ENCODE measurements around the gene LCK. TPM values are rescaled to one million over a fixed set of nuclear protein-coding genes. Genes with fewer than 3 reads are reported as not detected.

The LCK gene
- total RNA-seq, 1 experiment from 2014 or later: 37.6 TPM

GRCh38 chr1:32263744-32264143, 12.7 kb downstream of the LCK start:
- no peaks in the 10 kb centered on the region for H3K27me3 ChIP-seq (ENCODE audit: insufficient read depth, low read length)
- H2BK15ac ChIP-seq (ENCODE audit: low read depth, low read length): no peak overlapping the region
- no peak for DNase-seq
- H3K9me3 ChIP-seq (ENCODE audit: control insufficient read depth, low read depth, low read length): no peaks in the 10 kb centered on the region
- no peak overlapping the region for H2BK120ac ChIP-seq (ENCODE audit: low read depth, low read length, poor library complexity, severe bottlenecking)
- no peaks in the 10 kb centered on the region for H3K4me1 ChIP-seq (ENCODE audit: insufficient read depth, low read length)
- Mint-ChIP-seq H3K4me3 (no peak overlapping the region), H3K27me3 (ENCODE audit: low read depth) (no peaks in the 10 kb centered on the region; the same call in 1 of the 2 replicates), H3K27ac (no peak overlapping the region), H3K36me3 (ENCODE audit: insufficient read depth in 1 of 3, low read depth in 3 of 3) (no peaks in the 10 kb centered on the region), H3K4me1 (peaks cover 4 to 16% of the 10 kb centered on the region in 2 experiments), H3K9me3 (no peaks in the 10 kb centered on the region; a peak in 1 of 5 replicates)
- no peaks in the 10 kb centered on the region for H3K23me2 ChIP-seq (ENCODE audit: insufficient read length, low read depth, low read length, poor library complexity, severe bottlenecking)
- no CpG with 5 or more reads among the region's 4 CpGs for WGBS (ENCODE audit: extremely low coverage, insufficient read length, low lambda C conversion rate)
- no peak overlapping the region for H2AK5ac ChIP-seq (ENCODE audit: insufficient read length, low read length)
- no peak overlapping the region for H3K56ac ChIP-seq (ENCODE audit: insufficient read length, low read depth, low read length)
- no peaks in the 10 kb centered on the region for H3K79me1 ChIP-seq (ENCODE audit: insufficient read depth, low read depth, low read length, poor library complexity, severe bottlenecking)
- H3K9ac ChIP-seq (ENCODE audit: extremely low read depth, insufficient read length, low read length): no peak overlapping the region
- no peak overlapping the region for H4K5ac ChIP-seq (ENCODE audit: insufficient read length, low read depth, low read length)
- TF ChIP-seq CTCF (conservative IDR thresholded peaks at IDR 0.05): no peak
- no peak overlapping the region for H4K8ac ChIP-seq (replicated peaks; ENCODE audit: insufficient read length, low read depth, low read length)
- no peak overlapping the region for H3K4me2 ChIP-seq (ENCODE audit: insufficient read depth, insufficient read length, low read length)
- no peaks in the 10 kb centered on the region for H4K20me1 ChIP-seq (ENCODE audit: control insufficient read depth, insufficient read depth, insufficient read length)
- no peak overlapping the region for H3K4ac ChIP-seq (ENCODE audit: low read depth, low read length)
- no peaks in the 10 kb centered on the region; the same call in 1 of the 2 replicates for H3K79me2 ChIP-seq (ENCODE audit: insufficient read depth, low read length)
- no peak overlapping the region for H3K14ac ChIP-seq (ENCODE audit: insufficient read depth, low read length)
- H2AFZ ChIP-seq (ENCODE audit: low read length): no peak overlapping the region
- H2BK12ac ChIP-seq (ENCODE audit: insufficient read length, low read depth, low read length): no peak overlapping the region
- no peak overlapping the region for H3T11ph ChIP-seq (ENCODE audit: low read length)
- no peak overlapping the region for H2BK20ac ChIP-seq (ENCODE audit: low read depth, low read length, poor library complexity, severe bottlenecking)
- H3K27ac ChIP-seq (ENCODE audit: insufficient read length, low read depth, low read length): no peak overlapping the region
- no peak overlapping the region for H3K18ac ChIP-seq (ENCODE audit: insufficient read length, low read depth, low read length)
- H2BK5ac ChIP-seq (ENCODE audit: insufficient read length, low read length): no peak overlapping the region
- H3K23ac ChIP-seq (ENCODE audit: insufficient read length, low read depth, low read length): no peak overlapping the region
- no peak overlapping the region for H4K91ac ChIP-seq (ENCODE audit: insufficient read length, low read depth, low read length)

All from H9 (cell line).